Measurements from ENCODE around the gene F12.
"Not testable (repeated sequence)": the region's sequence is repeated elsewhere in the genome, so short reads cannot be mapped to it uniquely, and the experiment has no call there.

F12 gene

DNA sequence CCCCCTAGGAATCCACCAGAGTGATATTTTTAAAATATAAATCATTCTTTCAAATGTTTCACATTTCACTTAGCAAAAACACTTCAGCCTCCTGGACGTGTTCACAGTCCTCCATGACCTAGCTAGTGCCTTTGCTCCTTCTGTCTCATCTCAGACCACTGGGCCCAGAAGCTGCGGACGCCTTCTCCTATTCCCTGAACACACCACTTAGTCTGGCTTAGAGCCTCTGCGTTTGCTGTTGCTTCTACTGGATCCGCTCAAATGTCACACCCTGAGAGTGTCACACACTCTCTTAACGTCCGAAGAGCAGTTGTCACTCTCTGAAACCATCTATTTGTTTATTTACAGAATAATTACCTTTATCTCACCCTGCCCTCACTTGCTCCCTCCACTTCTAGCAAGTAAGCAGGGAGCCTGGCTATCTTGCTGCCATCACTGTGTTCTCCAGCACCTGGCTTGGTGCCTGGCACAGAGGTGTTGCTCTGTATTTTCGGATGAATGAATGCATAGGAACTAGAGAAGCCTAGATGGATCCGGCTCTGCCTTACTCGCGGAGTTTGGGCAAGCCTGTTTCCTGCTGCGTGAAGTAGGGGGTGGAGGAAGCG lies 15.9 kb upstream of the F12 start:
- DNase-seq: no peak
- Mint-ChIP-seq H3K27me3 (no peaks in the 10 kb centered on the region), H3K27ac (peak overlapping the region; percentile 97), H3K9me3 (peaks cover 4% of the 10 kb centered on the region), H3K4me3 (peak overlapping the region; percentile 86), H3K36me3 (peaks cover 30% of the 10 kb centered on the region), H3K4me1 (peaks cover 44% of the 10 kb centered on the region)
- CTCF ChIA-PET: interaction anchor here (0.7 to 14.5 kb wide), 4 partner anchors 20 to 36 kb away, joined by 3 to 172 read pairs (median 46); partner anchors contain the start of genes F12 and PFN3

DNA sequence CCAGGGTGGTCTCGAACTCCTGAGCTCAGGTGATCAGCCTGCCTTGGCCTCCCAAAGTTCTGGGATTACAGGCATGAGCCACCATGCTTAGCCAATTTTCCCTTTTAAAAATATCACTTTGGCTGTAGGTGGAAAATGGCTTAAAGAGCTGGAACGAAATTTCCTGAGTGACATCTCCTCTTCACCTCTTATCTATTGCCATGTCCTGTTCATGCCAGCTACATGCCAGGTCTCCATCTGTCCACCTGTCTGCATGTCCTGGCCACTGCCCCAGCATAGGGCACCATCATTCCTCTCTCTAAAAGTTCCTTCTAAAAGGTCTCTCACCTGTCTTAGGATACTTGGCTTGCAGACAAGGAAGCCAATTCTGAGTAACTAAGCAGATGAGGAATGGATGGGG lies 14.3 kb upstream of the F12 start:
- no peak for DNase-seq
- H3K27me3 Mint-ChIP-seq: peaks cover 6% of the 10 kb centered on the region
- H3K9me3 Mint-ChIP-seq: peaks cover 4% of the 10 kb centered on the region
- peaks cover 27% of the 10 kb centered on the region for H3K4me1 Mint-ChIP-seq
- H3K4me3 Mint-ChIP-seq: no peak overlapping the region
- peaks cover 16% of the 10 kb centered on the region for H3K36me3 Mint-ChIP-seq
- CTCF ChIA-PET: interaction anchor here (1.2 to 14.5 kb wide), 4 partner anchors 8 to 33 kb away, joined by 3 to 172 read pairs (median 46); partner anchors contain the start of genes F12 and PFN3
- H3K27ac Mint-ChIP-seq: no peak overlapping the region

DNA sequence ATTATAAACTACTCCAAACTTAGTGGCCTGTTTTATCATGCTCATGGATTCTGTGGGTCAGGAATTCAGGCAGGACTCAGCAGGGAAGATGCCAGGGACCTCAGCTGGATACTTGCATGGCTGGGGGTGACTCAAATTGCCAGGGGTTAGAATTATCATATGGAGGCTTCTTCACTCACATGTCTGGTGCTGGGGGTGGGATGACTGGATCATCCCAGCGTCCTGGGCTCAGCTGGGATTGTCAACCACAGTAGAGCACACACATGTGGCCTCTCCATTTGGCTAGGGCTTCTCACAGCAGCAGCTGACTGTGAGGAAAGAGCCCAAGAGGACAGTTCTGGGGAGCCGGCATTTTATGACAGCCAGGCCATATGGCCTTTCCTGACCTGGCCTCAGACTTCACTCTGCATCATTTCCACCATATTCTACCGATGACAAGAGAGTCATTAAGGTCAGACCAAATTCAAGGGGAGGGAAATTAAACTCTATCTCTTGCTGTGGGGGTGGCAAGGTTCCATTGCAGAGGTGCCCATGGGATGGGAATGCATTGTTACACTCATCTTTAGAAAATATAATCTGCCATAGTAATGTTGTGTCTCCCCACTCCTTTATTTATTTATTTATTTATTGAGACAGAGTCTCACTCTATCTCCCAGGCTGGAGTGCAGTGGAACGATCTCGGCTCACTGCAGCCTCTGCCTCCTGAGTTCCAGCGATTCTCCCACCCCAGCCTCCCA lies 11.9 kb upstream of the F12 start:
- H3K9me3 Mint-ChIP-seq: peaks cover 4% of the 10 kb centered on the region
- no peak for DNase-seq
- peaks cover 20% of the 10 kb centered on the region for H3K4me1 Mint-ChIP-seq
- CTCF ChIA-PET: interaction anchor here (1.4 to 14.5 kb wide), 2 partner anchors 16 to 34 kb away, joined by 3 to 172 read pairs; partner anchors contain the start of genes F12 and PFN3
- no peak overlapping the region for H3K4me3 Mint-ChIP-seq
- H3K27me3 Mint-ChIP-seq: peaks cover 13% of the 10 kb centered on the region
- H3K27ac Mint-ChIP-seq: no peak overlapping the region
- no peaks in the 10 kb centered on the region for H3K36me3 Mint-ChIP-seq

DNA sequence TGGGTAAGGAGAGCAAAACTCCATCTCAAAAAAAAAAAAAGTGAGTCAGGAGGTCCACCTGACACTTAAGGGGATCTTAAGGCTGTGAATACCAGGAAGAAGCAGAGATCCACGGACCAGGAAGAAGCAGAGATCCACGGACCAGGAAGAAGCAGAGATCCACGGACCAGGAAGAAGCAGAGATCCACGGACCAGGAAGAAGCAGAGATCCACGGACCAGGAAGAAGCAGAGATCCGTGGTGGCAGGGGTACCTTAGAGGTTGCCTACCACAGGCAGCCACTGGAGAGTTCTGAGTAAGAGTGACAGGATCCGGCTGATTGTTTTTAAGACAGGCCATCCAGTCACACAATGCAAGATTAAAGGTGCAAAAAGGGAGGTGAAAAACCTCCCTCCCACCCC lies 11.1 kb upstream of the F12 start:
- CTCF ChIA-PET: interaction anchor here (2.3 kb wide), 1 partner anchor 16 kb away, joined by 8 read pairs; no protein-coding TSS in a partner anchor
- not testable (repeated sequence) for H3K9me3 Mint-ChIP-seq, H3K4me3 Mint-ChIP-seq, H3K27ac Mint-ChIP-seq, DNase-seq, H3K36me3 Mint-ChIP-seq
- H3K27me3 Mint-ChIP-seq: peaks cover 17% of the 10 kb centered on the region
- peaks cover 17% of the 10 kb centered on the region for H3K4me1 Mint-ChIP-seq

DNA sequence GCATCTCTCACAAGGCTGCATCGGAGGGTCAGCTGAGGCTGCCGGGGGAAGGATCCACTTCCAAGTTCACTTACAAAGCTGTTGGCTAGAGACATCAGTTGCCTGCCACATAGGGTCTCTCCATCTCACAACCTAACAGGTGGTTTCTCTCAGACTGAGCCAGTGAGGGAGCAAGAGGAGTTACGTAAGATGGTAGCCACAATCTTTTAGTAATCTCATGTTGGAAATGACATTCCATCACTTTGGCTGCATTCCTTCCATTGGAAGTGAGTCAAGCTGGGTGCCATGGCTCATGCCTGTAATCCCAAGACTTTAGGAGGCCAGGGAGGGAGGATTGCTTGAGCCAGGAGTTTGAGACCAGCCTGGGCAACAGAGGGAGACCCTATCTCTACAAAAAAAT lies 9.7 kb upstream of the F12 start:
- no peak for DNase-seq
- H3K4me3 Mint-ChIP-seq: no peak overlapping the region
- H3K27me3 Mint-ChIP-seq: peaks cover 20% of the 10 kb centered on the region
- CTCF ChIA-PET: interaction anchor here (0.6 to 2.3 kb wide), 4 partner anchors 11 to 26 kb away, joined by 3 to 8 read pairs (median 3); no protein-coding TSS in a partner anchor
- H3K4me1 Mint-ChIP-seq: peaks cover 12% of the 10 kb centered on the region
- H3K36me3 Mint-ChIP-seq: no peaks in the 10 kb centered on the region
- H3K9me3 Mint-ChIP-seq: peaks cover 4% of the 10 kb centered on the region
- no peak overlapping the region for H3K27ac Mint-ChIP-seq

DNA sequence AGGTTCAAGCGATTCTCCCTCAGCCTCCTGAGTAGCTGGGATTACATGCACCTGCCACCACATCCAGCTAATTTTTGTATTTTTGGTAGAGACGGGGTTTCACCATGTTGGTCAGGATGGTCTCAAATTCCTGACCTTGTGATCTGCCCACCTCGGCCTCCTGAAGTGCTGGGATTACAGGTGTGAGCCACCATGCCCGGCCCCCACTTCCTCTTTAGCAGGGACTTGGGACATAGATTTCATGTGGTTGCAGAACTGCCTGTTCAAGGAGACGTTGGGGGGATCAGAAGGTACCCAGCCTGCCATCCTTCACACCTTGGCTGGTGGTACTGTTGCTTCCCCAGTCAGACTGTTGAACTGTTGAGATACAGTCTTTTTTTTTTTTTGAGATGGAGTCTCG lies 7.7 kb upstream of the F12 start:
- not testable (repeated sequence) for H3K9me3 Mint-ChIP-seq, H3K4me3 Mint-ChIP-seq, H3K27ac Mint-ChIP-seq, H3K36me3 Mint-ChIP-seq, DNase-seq
- H3K27me3 Mint-ChIP-seq: peaks cover 26% of the 10 kb centered on the region
- H3K4me1 Mint-ChIP-seq: peaks cover 22% of the 10 kb centered on the region
- CTCF ChIA-PET: interaction anchor here (1.6 to 1.7 kb wide), 2 partner anchors 12 to 14 kb away, joined by 5 read pairs; no protein-coding TSS in a partner anchor

DNA sequence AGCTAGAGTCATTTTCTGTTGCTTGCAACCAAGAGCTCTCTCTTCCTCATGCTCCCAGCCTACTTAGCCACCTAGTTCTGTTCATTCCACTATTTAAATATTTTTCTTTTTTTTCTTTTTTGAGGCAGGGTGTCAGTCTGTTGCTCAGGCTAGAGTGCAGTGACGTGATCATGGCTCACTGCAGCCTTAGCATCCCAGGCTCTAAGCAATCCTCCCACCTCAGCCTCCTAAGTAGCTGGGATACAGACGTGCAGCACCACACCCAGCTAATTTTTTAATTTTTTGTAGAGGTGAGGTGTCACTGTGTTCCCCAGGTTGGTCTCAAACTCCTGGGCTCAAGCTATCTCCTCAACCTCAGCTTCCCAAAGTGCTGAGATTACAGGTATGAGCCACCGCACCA lies 5.1 kb upstream of the F12 start:
- Mint-ChIP-seq H3K4me3 (no peak overlapping the region), H3K36me3 (no peaks in the 10 kb centered on the region), H3K4me1 (peaks cover 37% of the 10 kb centered on the region), H3K9me3 (no peaks in the 10 kb centered on the region), H3K27ac (no peak overlapping the region), H3K27me3 (peaks cover 28% of the 10 kb centered on the region)
- DNase-seq: no peak
- CTCF ChIA-PET: interaction anchor here (1.1 to 2.0 kb wide), 3 partner anchors 10 to 42 kb away, joined by 3 to 13 read pairs (median 6); no protein-coding TSS in a partner anchor

DNA sequence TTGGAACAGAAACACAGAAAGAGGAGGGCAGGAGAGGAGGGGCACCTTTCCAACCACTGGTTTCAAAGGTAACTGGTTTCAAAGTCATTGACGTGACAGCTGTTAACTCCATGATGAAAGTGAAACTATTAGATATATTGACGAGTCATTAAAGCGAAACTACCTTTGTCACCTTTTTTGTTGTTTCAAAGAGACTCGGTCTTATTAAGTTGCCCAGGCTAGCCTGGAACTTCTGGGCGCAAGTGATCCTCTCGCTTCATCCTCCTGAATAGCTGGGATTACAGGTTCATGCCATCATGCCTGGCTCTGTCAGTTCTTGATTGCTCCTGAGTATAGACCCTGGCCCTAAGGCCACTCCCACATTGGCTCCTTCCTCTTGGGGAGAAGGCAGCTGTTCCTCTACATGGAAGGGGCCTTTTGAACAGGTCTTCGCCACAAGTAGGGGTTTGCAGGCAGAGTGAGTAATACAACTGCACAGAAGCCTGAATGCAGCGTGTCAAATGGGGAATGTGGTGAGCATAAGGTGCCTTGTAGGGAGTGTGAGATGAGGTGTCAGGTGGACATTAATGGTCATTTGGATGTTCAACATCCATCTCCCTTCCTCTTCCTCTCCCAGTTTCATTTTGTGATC lies 3.4 kb upstream of the F12 start:
- Mint-ChIP-seq H3K27me3 (peaks cover 40% of the 10 kb centered on the region), H3K36me3 (no peaks in the 10 kb centered on the region), H3K4me3 (no peak overlapping the region), H3K9me3 (no peaks in the 10 kb centered on the region), H3K4me1 (peaks cover 37% of the 10 kb centered on the region), H3K27ac (peak overlapping the region; percentile 50)
- DNase-seq: no peak
- CTCF ChIA-PET: interaction anchor here (1.0 to 2.1 kb wide), 4 partner anchors 9 to 42 kb away, joined by 4 to 6 read pairs (median 4); no protein-coding TSS in a partner anchor

DNA sequence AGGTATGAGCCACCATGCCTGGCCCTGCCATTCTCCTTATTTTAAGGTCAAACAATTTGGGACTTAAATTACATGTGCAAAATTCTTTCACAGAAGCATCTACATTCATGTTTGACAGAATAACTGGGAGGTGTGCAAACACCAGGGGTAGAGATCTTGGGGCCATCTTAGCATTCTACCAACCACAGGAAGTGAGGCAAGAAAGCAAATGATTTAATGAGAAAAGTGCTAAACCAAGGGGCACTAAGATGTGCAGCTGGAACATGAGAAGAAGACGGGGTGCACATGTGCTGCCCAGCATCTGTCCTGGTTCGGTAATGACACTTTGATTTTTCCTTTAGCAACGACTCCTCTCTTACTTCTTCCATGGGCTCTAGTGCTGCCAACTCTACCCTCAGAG lies 1.2 kb upstream of the F12 start:
- Mint-ChIP-seq H3K9me3 (no peaks in the 10 kb centered on the region), H3K36me3 (no peaks in the 10 kb centered on the region), H3K27me3 (peaks cover 46% of the 10 kb centered on the region), H3K4me3 (no peak overlapping the region), H3K27ac (no peak overlapping the region), H3K4me1 (peaks cover 42% of the 10 kb centered on the region)
- CTCF ChIA-PET: interaction anchor here (0.6 kb wide), 1 partner anchor 134 kb away, joined by 3 read pairs; no protein-coding TSS in a partner anchor
- DNase-seq: no peak

DNA sequence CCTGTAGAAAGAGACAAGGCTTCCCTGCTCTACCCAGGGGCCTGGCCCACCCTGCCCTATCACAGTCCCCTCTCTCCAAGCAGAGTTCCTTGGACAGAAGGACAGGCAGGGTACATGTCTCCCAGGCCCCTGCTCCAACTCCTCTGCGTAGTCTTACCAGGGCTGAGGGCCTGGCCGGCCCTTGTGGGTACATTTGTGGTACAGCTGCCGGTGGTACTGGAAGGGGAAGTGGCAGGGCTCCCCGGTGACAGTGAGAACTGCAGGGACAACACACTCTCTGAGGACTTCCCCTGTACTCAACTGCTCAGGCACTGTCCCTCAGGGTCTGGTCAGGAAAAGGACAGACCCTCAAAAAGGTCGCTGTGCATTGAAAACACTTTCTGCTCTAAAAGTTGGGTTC lies 3.6 kb downstream of the F12 start:
- no peak for DNase-seq
- H3K4me3 Mint-ChIP-seq: no peak overlapping the region
- no peak overlapping the region for H3K27ac Mint-ChIP-seq
- H3K9me3 Mint-ChIP-seq: no peaks in the 10 kb centered on the region
- CTCF ChIA-PET: interaction anchor here (1.5 to 9.7 kb wide), 10 partner anchors 9 to 95 kb away, joined by 5 to 228 read pairs (median 60); partner anchors contain the start of genes GRK6, PDLIM7 and PRR7
- H3K36me3 Mint-ChIP-seq: no peaks in the 10 kb centered on the region
- H3K4me1 Mint-ChIP-seq: peaks cover 43% of the 10 kb centered on the region
- peaks cover 84% of the 10 kb centered on the region for H3K27me3 Mint-ChIP-seq

DNA sequence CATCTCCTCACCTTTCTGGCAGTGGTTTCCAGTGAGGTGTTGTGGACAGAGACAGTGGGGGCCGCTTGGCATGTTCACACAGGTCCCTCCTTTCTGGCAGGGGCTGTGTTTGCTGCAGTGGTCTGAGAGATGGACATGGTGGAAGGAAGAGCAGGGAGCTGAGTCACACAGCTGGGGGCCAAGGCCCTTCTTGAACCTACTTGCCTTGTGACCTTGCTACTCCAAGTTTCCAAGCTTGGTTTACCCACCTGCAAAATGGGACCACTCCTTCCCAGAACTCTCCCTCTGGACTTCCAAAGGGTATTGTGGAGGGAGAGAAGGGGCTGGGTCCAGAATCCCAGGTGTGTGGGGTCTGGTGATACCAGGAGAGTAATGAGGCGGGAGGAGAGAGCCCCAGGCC lies 4.1 kb downstream of the F12 start:
- no peak overlapping the region for H3K4me3 Mint-ChIP-seq
- H3K36me3 Mint-ChIP-seq: no peaks in the 10 kb centered on the region
- CTCF ChIA-PET: interaction anchor here (1.1 to 9.7 kb wide), 14 partner anchors 9 to 291 kb away, joined by 3 to 228 read pairs (median 28); partner anchors contain the start of genes GRK6, PDLIM7 and PRR7
- peaks cover 38% of the 10 kb centered on the region for H3K4me1 Mint-ChIP-seq
- H3K9me3 Mint-ChIP-seq: no peaks in the 10 kb centered on the region
- no peak for DNase-seq
- peaks cover 89% of the 10 kb centered on the region for H3K27me3 Mint-ChIP-seq
- H3K27ac Mint-ChIP-seq: no peak overlapping the region

DNA sequence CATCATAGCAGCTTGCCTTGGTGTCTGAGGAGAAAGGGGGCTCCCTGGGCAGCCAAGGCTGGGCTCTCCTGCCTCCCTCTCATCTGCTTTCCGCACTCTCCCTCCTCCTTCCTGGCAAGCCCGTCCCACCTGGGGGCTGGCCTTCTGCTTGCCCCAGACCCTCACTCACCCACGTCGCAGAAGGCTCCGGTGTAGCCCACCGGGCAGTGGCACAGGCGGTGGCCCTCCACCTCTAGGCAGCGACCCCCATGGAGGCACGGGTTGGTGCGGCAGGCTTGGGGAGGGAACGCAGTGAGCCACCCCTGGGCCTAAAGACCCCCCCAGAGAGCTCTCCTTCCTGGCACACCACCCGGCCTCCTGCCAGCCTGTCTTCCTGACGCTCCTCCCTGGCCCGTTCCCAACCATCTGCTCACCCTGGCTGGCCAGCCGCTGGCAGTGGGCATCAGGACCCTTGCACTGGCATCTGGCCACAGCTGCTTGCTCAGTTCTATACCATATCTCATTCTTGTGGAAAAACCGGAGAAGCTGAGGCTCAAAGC lies 4.7 kb downstream of the F12 start:
- H3K36me3 Mint-ChIP-seq: no peaks in the 10 kb centered on the region
- DNase-seq: no peak
- peaks cover 38% of the 10 kb centered on the region for H3K4me1 Mint-ChIP-seq
- CTCF ChIA-PET: interaction anchor here (0.6 to 9.7 kb wide), 24 partner anchors 10 to 290 kb away, joined by 3 to 228 read pairs (median 12); partner anchors contain the start of genes GRK6, PDLIM7 and PRR7
- peaks cover 95% of the 10 kb centered on the region for H3K27me3 Mint-ChIP-seq
- H3K9me3 Mint-ChIP-seq: no peaks in the 10 kb centered on the region
- H3K27ac Mint-ChIP-seq: no peak overlapping the region
- H3K4me3 Mint-ChIP-seq: peak overlapping the region; percentile 37

DNA sequence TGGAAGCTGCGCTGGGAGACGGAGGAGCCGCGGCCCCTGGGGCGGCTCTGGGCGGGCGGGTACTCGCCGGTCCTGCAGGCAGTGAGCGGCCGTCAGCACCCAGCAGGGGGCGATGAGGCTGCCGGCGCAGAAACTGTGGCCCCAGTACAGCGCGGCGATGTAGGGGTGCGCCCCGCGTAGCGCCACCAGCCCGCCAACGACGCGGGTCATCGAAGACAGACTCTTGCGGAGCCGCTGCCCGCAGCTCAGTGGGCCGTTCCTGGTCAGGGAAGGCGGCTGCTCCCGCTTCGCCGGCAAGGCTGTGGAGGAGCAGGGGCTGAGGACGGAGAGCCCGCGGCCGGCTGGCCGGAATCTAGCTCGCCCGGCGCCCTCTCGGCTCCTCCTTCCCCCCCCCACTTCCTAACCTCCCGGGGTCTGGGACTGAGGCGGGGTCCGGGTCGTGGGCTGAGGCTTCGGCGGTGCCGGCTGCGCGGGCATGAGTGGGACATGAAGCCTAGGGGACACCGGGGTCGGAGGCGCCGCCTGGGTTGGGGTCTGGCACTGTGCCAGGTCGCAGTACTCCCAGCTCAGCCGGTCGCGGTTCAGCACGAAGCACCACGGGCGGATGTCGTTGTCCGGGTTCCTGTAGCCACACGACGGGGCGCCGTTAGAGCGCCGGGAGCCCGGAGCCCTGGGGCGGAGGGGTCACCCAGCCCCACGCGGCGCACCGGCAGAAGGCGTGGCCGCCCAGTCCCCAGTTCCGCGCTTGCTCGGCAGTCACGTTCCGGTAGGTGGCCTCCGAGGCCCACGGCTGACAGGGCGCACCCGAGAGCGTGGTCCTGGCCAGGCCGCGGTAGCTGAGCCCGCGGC lies 5.3 kb downstream of the F12 start:
- Mint-ChIP-seq H3K9me3 (no peaks in the 10 kb centered on the region), H3K27me3 (peaks cover 95% of the 10 kb centered on the region), H3K36me3 (no peaks in the 10 kb centered on the region), H3K4me1 (peaks cover 38% of the 10 kb centered on the region), H3K27ac (no peak overlapping the region), H3K4me3 (peak overlapping the region; percentile 71)
- DNase-seq: peak; percentile 90
- CTCF ChIA-PET: interaction anchor here (0.6 to 9.7 kb wide), 33 partner anchors 9 to 444 kb away, joined by 3 to 228 read pairs (median 6); partner anchors contain the start of genes GRK6, PDLIM7 and PRR7
